Measurements from ENCODE around the gene NFIX.

NFIX gene

DNA sequence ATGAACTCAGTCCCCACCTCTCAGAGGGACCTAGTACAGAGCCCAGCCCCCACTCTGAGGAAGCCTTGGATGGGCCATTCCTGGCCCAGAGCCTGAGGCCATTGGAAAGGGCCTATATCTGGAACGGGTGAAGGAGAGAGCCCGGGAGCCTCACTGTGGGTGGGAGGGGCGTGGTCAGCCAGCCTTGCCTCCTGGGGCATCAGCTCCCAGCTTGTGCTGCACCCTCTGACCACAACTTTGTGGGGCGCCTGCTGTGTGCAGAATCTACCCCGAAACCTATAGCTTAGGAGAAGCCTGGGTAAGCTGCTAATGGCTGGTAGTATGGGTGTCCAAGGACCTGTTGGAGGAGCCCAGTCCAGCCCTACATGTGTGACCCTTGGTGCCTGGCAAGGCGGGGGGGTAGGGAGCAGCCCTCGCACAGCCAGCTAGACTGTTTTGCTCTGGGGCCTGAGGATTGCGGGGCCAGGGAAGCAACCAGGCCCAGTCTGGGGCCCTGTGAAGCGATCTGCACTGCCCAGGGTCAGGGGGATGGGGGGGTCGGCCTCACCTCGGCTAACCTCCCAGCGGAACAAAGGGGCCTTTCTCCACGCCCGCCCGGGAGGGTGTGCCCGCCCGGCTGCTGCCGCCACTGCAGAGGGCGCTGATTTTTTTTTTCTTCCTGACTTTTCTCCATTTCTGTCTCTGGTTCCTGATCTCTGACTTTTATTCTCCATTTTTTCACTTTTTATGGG lies 65.1 kb downstream of the NFIX start:
- peak; percentile 61 for DNase-seq

- DNase-seq = peak; percentile 88
Measured at GRCh38 chr19:13060964-13061927, 66.0 kb downstream of the NFIX start.

GRCh38 chr19:13062317-13062716 lies 67.0 kb downstream of the NFIX start:
- no peak for DNase-seq

- DNase-seq = no peak
Measured at GRCh38 chr19:13063461-13064091, 68.3 kb downstream of the NFIX start.

DNA sequence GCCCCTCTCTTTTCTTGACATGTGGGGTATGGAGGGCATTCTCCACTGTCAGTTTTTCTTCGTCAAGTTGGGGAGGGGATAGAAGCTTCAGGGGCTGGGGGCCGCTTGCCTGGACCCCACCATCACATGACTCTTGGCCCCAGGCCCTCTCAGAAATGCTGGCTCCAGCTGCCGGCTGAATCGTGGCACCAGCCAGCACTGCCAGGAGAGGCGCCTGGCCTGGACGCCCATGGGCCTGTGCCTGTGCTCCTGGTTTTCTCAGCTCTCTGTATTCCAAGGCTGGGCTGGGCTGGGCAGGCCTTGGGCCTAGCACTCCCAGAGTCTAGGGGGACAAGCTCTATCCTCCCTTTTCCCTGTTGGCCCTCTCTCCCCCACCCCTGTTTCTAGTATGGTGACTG lies 68.8 kb downstream of the NFIX start:
- no peak for DNase-seq

DNA sequence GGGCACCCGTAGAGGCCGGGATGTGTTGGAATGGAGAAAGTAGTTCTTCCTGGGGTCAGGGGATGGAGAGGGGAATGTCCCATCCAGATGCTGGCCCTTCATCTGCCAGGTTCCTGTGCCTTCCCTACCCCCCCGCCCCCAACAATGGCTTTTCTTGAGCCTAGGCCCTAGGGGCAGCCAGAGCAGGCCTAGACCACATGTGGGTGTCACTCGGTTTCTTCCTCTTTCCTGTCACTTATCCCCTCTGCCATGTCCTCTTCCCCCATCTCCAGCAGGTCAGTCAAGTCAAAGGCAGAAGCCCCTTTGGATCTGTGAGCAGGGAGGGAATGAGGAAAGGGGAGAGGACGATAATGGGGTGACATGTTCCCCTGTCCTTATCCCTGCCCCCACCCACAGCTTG lies 71.0 kb downstream of the NFIX start:
- no peak for DNase-seq

- DNase-seq = no peak
Measured at GRCh38 chr19:13066933-13067807, 71.9 kb downstream of the NFIX start.

DNA sequence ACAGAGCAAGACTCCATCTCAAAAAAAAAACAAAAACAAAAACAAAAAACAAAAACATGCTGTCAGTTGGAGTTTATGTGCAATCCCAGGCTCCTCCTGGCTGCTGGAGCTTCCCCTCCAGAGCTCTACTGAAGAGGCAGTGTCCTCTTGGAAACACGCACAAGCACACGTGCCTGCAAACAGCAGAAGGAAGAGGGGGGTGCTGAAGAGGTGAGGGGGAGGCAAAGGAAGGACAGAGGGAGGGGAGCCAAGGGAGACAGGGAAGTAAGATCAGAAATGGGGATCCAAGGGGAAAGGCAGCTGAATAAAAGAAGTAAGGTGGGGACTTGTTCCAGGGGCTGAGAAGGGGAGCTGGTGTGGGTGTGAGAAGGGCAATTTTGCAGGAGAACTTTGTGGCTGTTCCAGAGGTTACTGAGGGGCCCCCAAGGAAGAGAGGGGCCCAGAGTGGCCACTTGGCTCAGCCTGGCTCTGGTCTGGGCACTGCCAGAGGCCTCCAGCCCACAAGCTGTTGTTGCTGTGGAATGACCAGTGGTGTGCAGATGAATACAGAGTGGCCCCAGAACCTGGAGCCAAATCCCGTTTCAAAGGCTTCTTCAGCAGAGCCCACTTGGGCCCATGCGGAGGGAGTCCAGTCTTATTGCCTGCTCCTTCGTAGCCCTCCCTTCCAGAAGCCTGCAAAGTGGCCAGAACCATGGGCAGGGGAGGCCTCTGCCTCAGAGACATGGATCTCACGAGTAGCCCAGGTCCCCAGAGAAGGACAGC lies 73.0 kb downstream of the NFIX start:
- DNase-seq = no peak

GRCh38 chr19:13069415-13070359 lies 74.4 kb downstream of the NFIX start:
- DNase-seq = no peak

DNA sequence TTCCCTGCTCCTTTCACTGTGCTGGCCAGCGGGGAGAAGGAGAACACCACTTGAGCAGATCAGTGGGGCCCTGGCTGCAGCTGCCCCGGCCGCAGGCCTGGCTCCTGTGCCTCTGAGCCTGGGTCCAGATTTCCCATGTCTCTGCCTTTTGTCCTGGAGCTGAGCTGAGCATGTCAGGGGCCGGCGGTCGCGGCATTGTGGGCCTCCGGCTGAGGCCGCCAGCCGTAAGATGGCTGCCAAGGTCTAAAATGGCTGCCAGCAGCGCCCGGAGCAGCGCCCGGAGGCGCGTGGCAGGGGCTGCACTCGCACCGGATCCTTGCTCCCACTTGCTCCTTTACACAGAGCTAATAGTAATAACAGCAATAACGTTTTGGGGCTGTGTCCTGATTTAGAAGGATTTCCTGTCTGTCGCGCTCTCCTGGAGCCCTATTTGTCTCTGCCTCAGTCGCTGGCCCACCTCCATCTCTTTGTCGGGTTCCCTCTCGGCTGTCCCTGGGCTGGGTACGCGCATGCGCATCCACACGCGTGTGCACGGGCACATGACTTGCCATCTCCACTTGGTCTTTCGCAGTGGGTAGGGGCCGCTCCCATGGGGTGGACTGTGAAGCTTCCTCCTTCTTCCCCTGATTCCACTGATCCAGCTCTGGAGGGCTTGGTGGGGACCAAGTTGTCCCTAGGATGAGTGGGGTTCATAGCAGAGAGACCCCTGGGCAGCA lies 75.3 kb downstream of the NFIX start:
- no peak for DNase-seq

- no peak for DNase-seq
Measured at GRCh38 chr19:13071444-13072187, 76.3 kb downstream of the NFIX start.

DNA sequence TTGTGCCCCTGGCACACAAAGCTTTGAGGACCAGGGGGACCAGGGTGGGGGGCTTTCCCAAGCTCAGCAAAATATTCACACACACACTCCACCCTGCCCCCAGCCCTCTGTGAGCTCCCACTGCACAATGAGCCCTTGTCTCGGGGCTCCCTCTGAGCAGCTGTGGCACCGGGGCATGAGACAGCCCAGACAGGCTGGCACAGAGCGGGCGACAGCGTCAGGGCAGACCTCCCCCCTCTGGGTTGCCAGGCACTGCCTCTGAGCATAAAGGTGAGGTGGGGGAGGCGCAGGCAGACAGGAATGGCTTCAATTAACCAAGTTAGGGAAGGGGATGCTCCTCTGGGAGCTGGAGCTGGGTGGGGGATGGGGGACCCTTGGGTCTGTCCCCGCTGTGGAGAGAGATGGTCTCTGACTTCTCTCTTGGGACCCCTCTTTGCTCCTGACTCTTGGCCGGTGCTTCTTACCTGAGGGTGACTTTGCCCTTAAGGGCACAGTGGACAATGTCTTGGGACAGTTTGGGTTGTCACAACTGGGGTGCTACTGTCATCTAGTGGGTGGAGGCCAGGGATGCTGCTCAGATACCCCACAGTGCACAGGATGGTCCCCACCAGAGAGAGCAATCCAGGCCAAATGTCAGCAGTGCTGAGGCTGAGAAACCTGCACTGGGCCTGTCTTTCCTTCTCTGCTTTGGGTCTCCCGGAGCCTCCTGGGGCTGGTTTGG lies 77.1 kb downstream of the NFIX start:
- no peak for DNase-seq

- no peak for DNase-seq
Measured at GRCh38 chr19:13073263-13073662, 78.0 kb downstream of the NFIX start.

DNA sequence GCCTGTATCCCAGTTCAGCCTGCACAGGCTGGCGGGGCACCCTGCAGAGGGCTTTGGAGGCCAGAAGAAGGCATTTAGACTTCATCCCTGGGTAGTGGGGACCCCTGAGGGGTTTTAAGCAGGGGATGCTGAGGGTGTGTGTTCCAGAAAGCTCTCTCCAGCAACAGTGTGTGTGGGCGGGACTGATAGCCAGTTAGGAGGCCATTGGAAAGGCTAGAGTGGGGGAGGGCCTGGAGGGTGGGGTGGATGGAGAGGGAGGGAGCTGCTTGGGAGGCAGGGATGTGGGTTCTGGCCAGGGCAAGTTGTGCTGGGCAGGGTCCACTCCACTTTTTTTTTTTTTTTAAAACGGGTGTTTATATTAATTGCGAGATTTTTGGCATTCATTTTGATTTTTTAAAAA lies 79.1 kb downstream of the NFIX start:
- DNase-seq = no peak

DNA sequence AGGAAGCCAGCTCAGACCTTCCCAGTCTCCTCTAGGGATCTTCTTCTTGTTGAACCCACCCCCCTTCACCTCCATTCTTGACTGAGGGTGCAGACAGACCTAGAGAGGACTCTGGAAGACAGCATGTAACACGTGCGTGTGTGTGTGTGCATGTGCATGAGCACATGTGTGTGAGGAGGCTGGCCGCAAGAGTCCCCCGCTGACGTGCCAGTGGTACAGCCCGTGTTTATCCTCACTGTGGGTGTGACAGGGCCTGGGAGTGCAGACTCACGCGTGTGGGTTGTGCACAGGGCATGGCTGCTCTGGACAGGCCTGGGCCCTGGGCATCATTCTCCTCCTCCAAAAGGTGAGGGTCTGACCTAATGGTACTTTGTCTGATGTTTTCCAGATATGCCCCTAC lies 81.0 kb downstream of the NFIX start:
- DNase-seq = no peak

GRCh38 chr19:13076787-13077186 lies 81.5 kb downstream of the NFIX start:
- no peak for DNase-seq

DNA sequence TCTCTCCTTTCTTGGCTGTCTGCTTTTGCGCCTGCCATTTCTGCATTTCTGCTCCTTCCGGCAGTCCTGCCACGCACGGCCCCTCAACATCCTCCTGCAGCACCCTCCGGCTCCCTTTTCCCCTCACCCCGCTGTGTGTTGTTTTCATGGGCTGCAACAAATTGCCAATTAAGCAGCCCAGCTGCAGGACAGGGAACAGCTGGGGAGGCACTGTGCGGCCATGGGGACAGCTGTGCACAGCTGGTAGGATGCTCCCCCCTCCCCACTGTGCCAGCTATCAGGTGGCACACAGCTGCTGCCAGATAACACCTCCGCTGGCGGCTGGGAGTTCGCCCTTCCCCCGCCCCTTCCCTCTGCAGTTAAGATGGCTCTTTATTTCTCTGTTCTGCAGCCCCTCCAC lies 82.0 kb downstream of the NFIX start:
- DNase-seq = peak; percentile 76

DNA sequence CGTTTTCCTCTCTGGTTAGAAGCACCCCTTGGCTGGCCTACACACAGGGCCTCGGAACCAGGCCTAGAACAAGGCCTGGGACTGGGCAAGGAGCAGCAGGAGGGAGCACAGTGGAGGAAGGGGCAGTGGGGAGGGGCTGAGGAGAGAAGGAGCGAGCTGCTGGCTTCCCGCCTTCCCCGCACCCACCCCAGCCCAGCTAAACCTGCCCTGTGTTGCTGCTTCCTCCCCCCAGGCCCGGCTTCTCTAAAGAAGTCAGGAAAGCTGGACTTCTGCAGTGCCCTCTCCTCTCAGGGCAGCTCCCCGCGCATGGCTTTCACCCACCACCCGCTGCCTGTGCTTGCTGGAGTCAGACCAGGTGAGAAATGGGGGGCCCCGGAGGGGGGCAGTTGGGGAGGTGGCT lies 83.1 kb downstream of the NFIX start:
- DNase-seq = no peak
